Measurements from ENCODE around the gene GUCA2B.

Gene GUCA2B

DNA sequence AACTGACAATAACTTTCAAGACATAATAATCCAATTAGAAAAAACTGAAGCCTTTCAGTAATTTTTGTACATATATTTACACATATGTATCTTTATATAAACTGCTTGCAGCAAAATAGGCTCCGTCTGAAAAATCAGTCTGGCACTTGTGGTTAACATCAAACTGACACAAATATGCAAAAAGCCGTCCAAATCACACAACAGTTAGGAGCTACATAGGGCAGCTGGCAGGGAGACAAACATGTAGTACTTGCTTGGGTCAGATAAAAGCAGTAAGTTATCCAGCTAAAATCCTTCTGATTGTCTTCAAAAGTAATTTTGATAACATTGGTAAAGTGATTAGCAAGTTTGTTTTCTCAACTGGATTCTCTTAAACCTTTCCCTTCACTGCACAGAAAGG lies 26.1 kb downstream of the GUCA2B start:
- H3K27ac ChIP-seq (replicated peaks; ENCODE audit: low read length): no peak overlapping the region
- H2BK120ac ChIP-seq (ENCODE audit: low read depth, low read length): no peak overlapping the region
- H4K91ac ChIP-seq (ENCODE audit: low read depth, low read length, poor library complexity): no peak overlapping the region
- H3K14ac ChIP-seq (ENCODE audit: low read length): no peak overlapping the region
- no peak overlapping the region for H3K18ac ChIP-seq (ENCODE audit: low read length)
- H3K79me1 ChIP-seq (ENCODE audit: low read depth, low read length): no peaks in the 10 kb centered on the region
- no peaks in the 10 kb centered on the region for H3K9me3 ChIP-seq (replicated peaks in 1 of 2; ENCODE audit: control insufficient read depth in 2 of 2, insufficient read depth in 1 of 2, low read depth in 1 of 2, low read length in 2 of 2)
- WGBS, 2 donors (ENCODE audit: extremely low coverage in 2 of 2, insufficient read length in 2 of 2, insufficient replicate concordance in 1 of 2): no CpG with 5 or more reads among the region's 2 CpGs
- H2AFZ ChIP-seq (ENCODE audit: low read length): no peak overlapping the region
- no peak overlapping the region for H3K23ac ChIP-seq (ENCODE audit: low read depth, low read length, poor library complexity)
- no peak for DNase-seq (ENCODE audit: low spot score)
- no peaks in the 10 kb centered on the region for H3K27me3 ChIP-seq (ENCODE audit: control insufficient read depth in 3 of 3, insufficient read depth in 3 of 3, low read depth in 1 of 3, low read length in 3 of 3)
- no peak overlapping the region for H3K4me3 ChIP-seq (ENCODE audit: low read length in 2 of 2)
- peaks cover 10 to 57% of the 10 kb centered on the region in 2 donors for H3K36me3 ChIP-seq (replicated peaks in 1 of 2; ENCODE audit: control insufficient read depth in 2 of 2, insufficient read depth in 2 of 2, low read length in 2 of 2)
- no peak overlapping the region for H2BK12ac ChIP-seq (ENCODE audit: low read length)
- no peak overlapping the region for H4K8ac ChIP-seq (ENCODE audit: low read depth, low read length)
- H2BK5ac ChIP-seq (ENCODE audit: low read length): no peak overlapping the region
- H3K4me1 ChIP-seq (ENCODE audit: control insufficient read depth in 2 of 2, insufficient read depth in 1 of 2, low read depth in 1 of 2, low read length in 2 of 2): no peaks in the 10 kb centered on the region
- H2BK15ac ChIP-seq (ENCODE audit: low read length): no peak overlapping the region
- H3K4ac ChIP-seq (ENCODE audit: low read length): no peak overlapping the region
- no peak overlapping the region for H3K9ac ChIP-seq (ENCODE audit: low read depth, low read length, poor library complexity)
- no peak overlapping the region for H3K4me2 ChIP-seq (ENCODE audit: insufficient read depth, low read length, poor library complexity, severe bottlenecking)
- no peak overlapping the region for H2AK5ac ChIP-seq (ENCODE audit: low read depth, low read length)

DNA sequence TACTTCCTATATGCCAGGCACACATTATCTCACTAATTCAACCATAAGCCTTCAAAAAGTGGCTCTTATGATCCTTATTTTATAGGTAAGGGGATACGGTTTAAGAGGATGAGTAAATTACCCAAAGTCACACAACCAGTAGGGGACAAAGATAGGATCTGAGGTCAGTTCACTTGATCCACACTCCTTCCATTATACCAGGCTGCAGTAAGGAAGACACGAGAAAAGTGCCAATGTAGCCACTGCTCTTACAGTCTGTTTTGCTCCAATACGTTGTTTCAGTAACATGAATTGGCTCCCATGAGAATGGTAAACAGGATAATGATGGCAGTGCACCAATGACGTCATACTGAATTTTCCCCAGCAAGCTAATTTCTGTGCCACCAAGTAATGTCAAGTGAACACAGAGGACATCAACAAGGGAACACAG lies 26.7 kb downstream of the GUCA2B start:
- Histone ChIP-seq H3K4me1 (ENCODE audit: control insufficient read depth in 2 of 2, insufficient read depth in 1 of 2, low read depth in 1 of 2, low read length in 2 of 2) (no peaks in the 10 kb centered on the region), H3K4me2 (ENCODE audit: insufficient read depth, low read length, poor library complexity, severe bottlenecking) (no peak overlapping the region), H3K9ac (ENCODE audit: low read depth, low read length, poor library complexity) (no peak overlapping the region)

DNA sequence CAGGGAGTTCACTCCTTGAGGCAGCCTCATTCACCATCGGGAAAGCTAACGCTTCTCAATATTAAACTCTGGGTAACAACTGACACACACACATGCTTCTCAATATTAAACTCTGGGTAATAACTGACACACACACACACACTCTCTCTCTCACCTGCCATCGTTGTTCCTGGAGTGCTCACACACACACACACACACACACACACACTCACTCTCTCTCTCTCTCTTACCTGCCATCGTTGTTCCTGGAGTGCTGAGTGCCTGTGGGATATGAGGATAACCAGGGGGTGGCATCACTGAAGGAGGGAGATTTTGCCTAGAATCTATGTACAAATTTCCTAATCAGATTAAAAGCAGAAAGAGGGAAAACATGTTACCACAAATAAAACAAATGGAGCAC lies 28.5 kb downstream of the GUCA2B start:
- no peak overlapping the region for H3K4me3 ChIP-seq (ENCODE audit: low read length in 2 of 2)
- no peak overlapping the region for H4K8ac ChIP-seq (ENCODE audit: low read depth, low read length)
- H3K79me1 ChIP-seq (ENCODE audit: low read depth, low read length): no peaks in the 10 kb centered on the region
- no peak overlapping the region for H3K4me2 ChIP-seq (ENCODE audit: insufficient read depth, low read length, poor library complexity, severe bottlenecking)
- H2AFZ ChIP-seq (ENCODE audit: low read length): no peak overlapping the region
- no peak overlapping the region for H2BK120ac ChIP-seq (ENCODE audit: low read depth, low read length)
- DNase-seq (ENCODE audit: low spot score): no peak
- H3K36me3 ChIP-seq (replicated peaks in 1 of 2; ENCODE audit: control insufficient read depth in 2 of 2, insufficient read depth in 2 of 2, low read length in 2 of 2): peaks cover 13 to 76% of the 10 kb centered on the region in 2 donors
- no peaks in the 10 kb centered on the region for H3K27me3 ChIP-seq (ENCODE audit: control insufficient read depth in 3 of 3, insufficient read depth in 3 of 3, low read depth in 1 of 3, low read length in 3 of 3)
- WGBS, 2 donors (ENCODE audit: extremely low coverage in 2 of 2, insufficient read length in 2 of 2, insufficient replicate concordance in 1 of 2): no CpG with 5 or more reads among the region's 4 CpGs
- H3K23ac ChIP-seq (ENCODE audit: low read depth, low read length, poor library complexity): no peak overlapping the region
- no peak overlapping the region for H3K18ac ChIP-seq (ENCODE audit: low read length)
- no peak overlapping the region for H2BK15ac ChIP-seq (ENCODE audit: low read length)
- no peak overlapping the region for H4K91ac ChIP-seq (ENCODE audit: low read depth, low read length, poor library complexity)
- no peaks in the 10 kb centered on the region for H3K9me3 ChIP-seq (replicated peaks in 1 of 2; ENCODE audit: control insufficient read depth in 2 of 2, insufficient read depth in 1 of 2, low read depth in 1 of 2, low read length in 2 of 2)
- H3K4ac ChIP-seq (ENCODE audit: low read length): no peak overlapping the region
- H3K27ac ChIP-seq (replicated peaks; ENCODE audit: low read length): no peak overlapping the region
- no peaks in the 10 kb centered on the region for H3K4me1 ChIP-seq (ENCODE audit: control insufficient read depth in 2 of 2, insufficient read depth in 1 of 2, low read depth in 1 of 2, low read length in 2 of 2)
- no peak overlapping the region for H3K14ac ChIP-seq (ENCODE audit: low read length)
- no peak overlapping the region for H3K9ac ChIP-seq (ENCODE audit: low read depth, low read length, poor library complexity)
- H2BK5ac ChIP-seq (ENCODE audit: low read length): no peak overlapping the region
- H2BK12ac ChIP-seq (ENCODE audit: low read length): no peak overlapping the region
- no peak overlapping the region for H2AK5ac ChIP-seq (ENCODE audit: low read depth, low read length)

More for the DNA sequence above, 26.7 kb downstream of the GUCA2B start:
- no peak for DNase-seq (ENCODE audit: low spot score)
- H3K4ac ChIP-seq (ENCODE audit: low read length): no peak overlapping the region
- no peak overlapping the region for H4K91ac ChIP-seq (ENCODE audit: low read depth, low read length, poor library complexity)
- H3K9me3 ChIP-seq (replicated peaks in 1 of 2; ENCODE audit: control insufficient read depth in 2 of 2, insufficient read depth in 1 of 2, low read depth in 1 of 2, low read length in 2 of 2): no peaks in the 10 kb centered on the region
- H2BK15ac ChIP-seq (ENCODE audit: low read length): no peak overlapping the region
- no peak overlapping the region for H3K14ac ChIP-seq (ENCODE audit: low read length)
- no peak overlapping the region for H3K27ac ChIP-seq (replicated peaks; ENCODE audit: low read length)
- H2AFZ ChIP-seq (ENCODE audit: low read length): no peak overlapping the region
- no CpG with 5 or more reads among the region's 4 CpGs for WGBS, 2 donors (ENCODE audit: extremely low coverage in 2 of 2, insufficient read length in 2 of 2, insufficient replicate concordance in 1 of 2)
- no peak overlapping the region for H2BK12ac ChIP-seq (ENCODE audit: low read length)
- H3K18ac ChIP-seq (ENCODE audit: low read length): no peak overlapping the region
- no peak overlapping the region for H3K23ac ChIP-seq (ENCODE audit: low read depth, low read length, poor library complexity)
- no peaks in the 10 kb centered on the region for H3K27me3 ChIP-seq (ENCODE audit: control insufficient read depth in 3 of 3, insufficient read depth in 3 of 3, low read depth in 1 of 3, low read length in 3 of 3)
- no peak overlapping the region for H4K8ac ChIP-seq (ENCODE audit: low read depth, low read length)
- no peak overlapping the region for H3K4me3 ChIP-seq (ENCODE audit: low read length in 2 of 2)
- H3K36me3 ChIP-seq (replicated peaks in 1 of 2; ENCODE audit: control insufficient read depth in 2 of 2, insufficient read depth in 2 of 2, low read length in 2 of 2): peaks cover 12 to 64% of the 10 kb centered on the region in 2 donors
- H3K79me1 ChIP-seq (ENCODE audit: low read depth, low read length): no peaks in the 10 kb centered on the region
- no peak overlapping the region for H2BK120ac ChIP-seq (ENCODE audit: low read depth, low read length)
- no peak overlapping the region for H2BK5ac ChIP-seq (ENCODE audit: low read length)
- H2AK5ac ChIP-seq (ENCODE audit: low read depth, low read length): no peak overlapping the region

DNA sequence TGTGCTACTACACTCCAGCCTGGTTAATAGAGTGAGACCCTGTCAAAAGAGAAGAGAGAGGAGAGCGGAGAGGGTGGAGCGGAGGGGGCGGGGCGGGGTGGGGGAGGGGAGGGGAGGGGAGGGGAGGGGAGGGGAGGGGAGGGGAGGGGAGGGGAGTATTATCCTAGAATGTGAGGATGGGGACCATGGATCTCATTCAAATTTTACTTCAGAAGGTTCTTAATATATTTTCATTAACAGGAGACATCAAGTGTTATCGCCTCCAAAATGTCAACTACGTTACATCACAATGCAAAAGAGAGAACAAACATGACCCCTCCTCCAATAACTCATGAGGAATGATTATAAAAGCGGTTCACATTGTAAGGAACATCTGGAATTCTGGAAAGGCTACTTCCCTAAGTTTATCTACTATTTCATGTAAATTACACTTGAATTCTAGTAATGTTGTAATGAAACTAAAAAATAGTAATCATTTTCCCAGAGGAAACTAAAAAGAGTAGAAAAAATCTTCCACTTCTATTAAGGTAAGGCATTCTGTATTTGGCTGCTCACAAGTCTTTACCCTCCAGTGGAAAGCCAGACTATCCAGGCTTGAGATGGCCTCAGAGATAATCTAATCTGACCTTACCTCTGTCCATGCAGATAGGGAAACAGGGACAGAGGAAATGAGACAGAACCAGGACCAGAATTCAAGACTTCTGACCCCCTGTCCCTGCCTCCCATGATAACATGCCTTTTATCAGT lies 30.2 kb downstream of the GUCA2B start:
- H3K27ac ChIP-seq (replicated peaks; ENCODE audit: low read length): no peak overlapping the region

More for the DNA sequence above, 30.2 kb downstream of the GUCA2B start:
- Histone ChIP-seq H4K91ac (ENCODE audit: low read depth, low read length, poor library complexity) (no peak overlapping the region), H2BK120ac (ENCODE audit: low read depth, low read length) (no peak overlapping the region), H2BK15ac (ENCODE audit: low read length) (no peak overlapping the region), H3K4ac (ENCODE audit: low read length) (no peak overlapping the region), H3K79me1 (ENCODE audit: low read depth, low read length) (no peaks in the 10 kb centered on the region), H3K27me3 (ENCODE audit: control insufficient read depth in 3 of 3, insufficient read depth in 3 of 3, low read depth in 1 of 3, low read length in 3 of 3) (no peaks in the 10 kb centered on the region), H3K4me3 (ENCODE audit: low read length in 2 of 2) (no peak overlapping the region), H2AFZ (ENCODE audit: low read length) (no peak overlapping the region), H2AK5ac (ENCODE audit: low read depth, low read length) (no peak overlapping the region), H3K9ac (ENCODE audit: low read depth, low read length, poor library complexity) (no peak overlapping the region), H3K4me2 (ENCODE audit: insufficient read depth, low read length, poor library complexity, severe bottlenecking) (no peak overlapping the region), H4K8ac (ENCODE audit: low read depth, low read length) (no peak overlapping the region), H3K9me3 (replicated peaks in 1 of 2; ENCODE audit: control insufficient read depth in 2 of 2, insufficient read depth in 1 of 2, low read depth in 1 of 2, low read length in 2 of 2) (no peaks in the 10 kb centered on the region), H3K4me1 (ENCODE audit: control insufficient read depth in 2 of 2, insufficient read depth in 1 of 2, low read depth in 1 of 2, low read length in 2 of 2) (no peaks in the 10 kb centered on the region), H3K18ac (ENCODE audit: low read length) (no peak overlapping the region), H2BK5ac (ENCODE audit: low read length) (no peak overlapping the region), H3K36me3 (replicated peaks in 1 of 2; ENCODE audit: control insufficient read depth in 2 of 2, insufficient read depth in 2 of 2, low read length in 2 of 2) (peaks cover 13 to 88% of the 10 kb centered on the region in 2 donors), H3K14ac (ENCODE audit: low read length) (no peak overlapping the region), H2BK12ac (ENCODE audit: low read length) (no peak overlapping the region), H3K23ac (ENCODE audit: low read depth, low read length, poor library complexity) (no peak overlapping the region)
- DNase-seq (ENCODE audit: low spot score): no peak
- no CpG with 5 or more reads among the region's 7 CpGs for WGBS, 2 donors (ENCODE audit: extremely low coverage in 2 of 2, insufficient read length in 2 of 2, insufficient replicate concordance in 1 of 2)

Measured in neuronal stem cell (in vitro differentiated cells).